GM10847 (cell line): Measurements from ENCODE around the gene HPRT1.

Experiments used
- POLR2A ChIP-seq: IDR thresholded peaks from 2 replicates; pipeline ENCODE4 v1.6.1; 2011; ENCODE audit not compliant: insufficient read length; ENCODE audit errors: extremely low read depth

Gene HPRT1

DNA sequence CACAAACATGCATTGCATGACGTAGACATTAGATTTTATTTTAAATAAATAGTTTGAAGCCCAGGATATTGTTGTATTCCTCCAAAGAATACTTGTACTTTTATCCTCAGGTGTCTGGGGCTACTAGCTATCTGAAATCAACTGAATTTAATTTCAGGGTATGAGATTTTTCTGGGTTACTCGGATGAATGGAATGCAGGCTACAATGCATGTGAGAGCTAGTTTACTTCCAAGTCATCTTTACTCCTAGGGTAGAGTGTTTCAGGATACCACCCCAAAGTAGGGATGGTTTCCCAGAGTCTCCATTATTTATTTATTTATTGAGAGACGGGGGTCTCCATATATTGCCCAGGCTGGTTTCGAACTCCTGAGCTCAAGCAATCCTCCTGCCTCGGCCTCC is 66.4 kb downstream of the HPRT1 start:
- no peak for TF ChIP-seq POLR2A

DNA sequence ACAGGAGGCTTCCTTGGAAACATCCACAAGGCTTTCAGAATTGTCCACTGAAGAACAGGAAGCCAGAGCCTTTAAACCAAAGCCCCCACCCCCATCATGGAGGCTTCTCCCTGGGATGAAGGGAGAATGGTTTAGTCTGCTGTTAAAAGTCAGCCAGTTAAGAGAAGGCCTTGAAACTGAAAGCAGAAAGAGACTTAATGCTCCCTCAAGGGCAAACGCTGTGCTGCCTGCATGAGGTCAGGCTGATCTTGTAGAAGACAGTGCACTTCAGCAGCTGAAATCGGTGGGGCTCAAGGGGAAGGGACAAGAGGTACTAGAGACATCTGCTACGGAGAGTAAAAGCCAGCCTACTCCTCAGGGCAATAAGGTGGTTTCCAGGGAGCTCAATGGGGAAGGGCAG is 69.0 kb downstream of the HPRT1 start:
- no peak for TF ChIP-seq POLR2A

DNA sequence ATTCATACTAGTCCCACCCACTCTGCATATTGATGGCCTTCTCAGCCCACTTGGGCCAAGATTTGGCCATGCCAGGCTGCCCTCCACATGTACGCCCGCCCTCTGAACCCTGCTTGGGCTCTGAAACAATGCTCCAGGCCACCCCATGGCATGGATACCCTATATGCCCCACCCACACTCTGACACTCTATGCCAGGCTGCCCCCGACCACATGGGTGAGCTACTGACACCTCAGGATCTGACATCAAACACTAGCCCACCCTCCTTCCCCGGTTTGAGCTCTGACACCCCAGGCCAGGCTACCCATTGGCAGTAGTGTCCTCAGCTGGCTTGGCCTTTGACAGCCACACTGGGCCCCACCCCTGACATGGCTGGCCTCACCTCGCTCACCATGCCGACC is 69.5 kb downstream of the HPRT1 start:
- no peak for TF ChIP-seq POLR2A

DNA sequence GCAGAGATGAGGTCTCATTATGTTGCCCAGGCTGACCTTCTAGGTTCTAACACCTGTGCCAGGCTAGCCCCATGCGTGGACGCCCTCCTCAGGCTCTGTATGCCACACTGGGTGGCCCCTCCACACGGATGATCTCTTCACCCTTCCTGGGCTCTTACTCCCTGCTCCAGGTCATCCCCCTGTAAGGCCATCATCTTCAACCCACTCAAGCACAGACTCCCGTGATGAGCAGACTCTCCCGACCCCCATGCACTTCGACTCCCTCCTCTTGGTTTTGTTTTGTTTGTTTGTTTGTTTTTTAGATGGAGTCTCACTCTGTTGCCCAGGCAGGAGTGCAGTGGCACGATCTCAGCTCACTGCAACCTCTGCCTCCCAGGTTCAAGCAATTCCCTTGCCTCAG is 70.9 kb downstream of the HPRT1 start:
- TF ChIP-seq POLR2A = no peak

DNA sequence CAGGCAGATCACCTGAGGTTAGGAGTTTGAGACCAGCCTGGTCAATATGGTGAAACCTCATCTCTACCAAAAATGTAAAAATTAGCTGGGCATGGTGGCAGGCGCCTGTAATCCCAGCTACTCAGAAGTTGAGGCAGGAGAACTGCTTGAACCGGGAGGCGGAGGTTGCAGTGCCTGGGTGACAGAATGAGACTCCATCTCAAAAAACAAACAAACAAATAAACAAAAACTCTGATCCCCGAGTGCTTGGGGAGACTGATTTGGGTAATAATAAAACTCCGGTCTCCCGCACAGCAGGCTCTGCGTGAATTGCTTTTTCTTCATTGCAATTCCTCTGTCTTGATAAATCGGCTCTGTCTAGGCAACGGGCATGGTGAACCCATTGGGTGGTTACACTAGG is 73.4 kb downstream of the HPRT1 start:
- no peak for TF ChIP-seq POLR2A

DNA sequence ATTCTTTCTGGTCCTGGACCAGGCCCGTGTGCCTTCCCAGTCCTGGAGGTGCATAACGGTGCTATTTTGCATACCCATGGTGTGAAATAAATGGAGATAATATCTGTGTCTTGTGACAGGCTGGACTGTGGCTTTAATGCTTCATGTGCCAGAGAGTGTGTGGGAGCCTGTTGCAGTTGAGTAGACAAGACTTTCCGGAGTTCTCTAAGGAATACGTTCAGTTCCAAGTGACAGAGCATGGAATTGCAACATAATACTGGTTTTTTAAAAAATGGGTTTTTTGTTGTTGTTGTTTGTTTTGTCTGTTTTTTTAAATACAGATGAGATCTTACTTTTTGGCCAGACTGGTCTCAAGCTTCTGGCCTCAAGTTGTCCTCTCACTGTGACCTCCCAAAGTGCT is 74.0 kb downstream of the HPRT1 start:
- TF ChIP-seq POLR2A = no peak

DNA sequence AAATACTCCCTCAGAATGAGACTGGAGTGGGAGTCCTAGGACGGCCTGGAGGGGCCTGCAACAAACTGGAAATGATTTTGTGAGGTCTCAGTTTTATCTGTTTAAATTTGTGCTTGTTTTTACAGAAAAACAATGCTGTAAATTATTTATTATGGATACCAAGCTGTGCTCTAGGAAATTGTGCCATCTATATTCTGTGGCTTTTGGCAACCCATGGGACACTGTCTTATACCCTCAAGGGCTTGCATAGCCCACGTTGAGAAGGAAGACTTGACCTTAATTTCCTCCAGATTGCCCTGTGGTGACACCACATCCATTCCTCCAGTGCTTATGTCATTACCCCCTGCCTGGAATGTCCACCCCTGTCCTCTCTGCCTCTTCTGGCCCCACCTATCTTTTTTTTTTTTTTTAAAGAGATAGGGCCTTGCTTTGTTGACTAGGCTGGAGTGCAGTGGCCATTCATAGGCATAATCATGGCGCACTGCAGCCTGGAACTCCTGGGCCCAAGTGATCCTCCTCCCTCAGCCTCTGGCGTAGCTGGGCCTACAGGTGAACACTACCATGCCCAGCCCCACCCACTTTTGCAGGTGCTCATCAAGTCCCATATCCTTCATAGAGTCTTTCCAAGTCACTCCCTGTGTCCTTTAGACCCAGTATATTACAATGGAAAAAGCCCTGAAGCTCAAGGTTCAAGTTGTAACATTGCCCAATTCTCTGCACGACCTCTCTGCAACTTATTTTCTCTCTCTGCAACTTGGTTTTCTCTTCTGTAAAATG is 77.4 kb downstream of the HPRT1 start:
- TF ChIP-seq POLR2A = no peak

DNA sequence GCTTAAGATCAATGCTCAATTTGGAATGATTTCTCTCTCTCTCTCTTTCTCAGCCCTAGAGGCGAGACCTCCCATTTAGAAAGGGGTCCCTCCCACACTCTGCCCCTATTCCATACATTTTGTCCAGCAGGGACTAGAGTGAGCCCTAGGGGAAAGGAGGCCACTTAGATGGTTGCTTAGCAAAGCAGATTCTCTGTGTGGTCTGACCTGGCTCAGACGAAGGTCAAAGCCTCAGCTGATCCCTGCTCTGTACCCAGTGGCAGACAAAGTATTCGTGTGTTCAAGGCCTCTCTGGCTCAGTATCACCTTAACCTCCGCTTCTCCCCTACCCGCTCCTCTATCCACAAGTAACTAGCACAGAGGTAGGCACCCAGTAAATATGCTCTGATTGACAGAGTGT is 78.4 kb downstream of the HPRT1 start:
- TF ChIP-seq POLR2A = no peak

DNA sequence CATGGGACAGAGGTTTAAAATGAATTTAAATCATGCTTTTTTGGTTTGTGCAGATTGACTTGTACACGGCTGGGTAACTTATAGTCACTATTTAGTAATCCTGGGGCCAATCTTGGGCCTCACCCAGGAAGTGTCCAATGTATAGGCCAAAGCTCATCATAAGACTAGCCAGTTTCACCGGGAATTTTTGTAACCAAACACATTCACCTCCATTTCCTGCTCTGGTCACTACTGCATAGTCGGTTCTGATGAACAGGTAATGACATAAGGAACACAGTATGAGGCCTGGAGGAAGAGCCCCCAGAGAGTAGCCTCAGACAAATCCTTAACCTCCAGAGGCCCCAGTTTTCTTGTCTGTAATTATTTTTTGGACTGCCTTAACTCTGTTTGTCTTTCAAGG is 81.9 kb downstream of the HPRT1 start:
- TF ChIP-seq POLR2A = no peak

DNA sequence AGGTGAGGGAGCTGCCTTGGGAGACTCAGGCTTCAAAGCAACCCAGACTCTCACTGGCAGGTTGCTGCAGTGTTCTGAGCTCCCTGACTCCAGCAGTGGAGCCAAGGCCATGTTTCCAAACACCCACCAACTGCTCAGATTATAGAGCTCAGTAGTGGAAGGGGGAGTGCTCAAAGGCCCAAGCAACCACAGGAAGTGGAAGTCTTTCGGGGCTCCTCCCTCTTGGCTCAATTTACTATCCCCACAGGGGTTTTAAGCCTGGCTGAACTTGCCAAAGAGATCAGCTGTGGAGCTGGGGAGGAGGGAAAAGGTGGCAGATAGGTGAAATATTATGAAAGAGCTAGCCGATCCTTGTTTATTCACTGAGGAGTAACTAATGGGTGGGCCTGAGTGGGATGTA is 82.5 kb downstream of the HPRT1 start:
- TF ChIP-seq POLR2A = no peak

DNA sequence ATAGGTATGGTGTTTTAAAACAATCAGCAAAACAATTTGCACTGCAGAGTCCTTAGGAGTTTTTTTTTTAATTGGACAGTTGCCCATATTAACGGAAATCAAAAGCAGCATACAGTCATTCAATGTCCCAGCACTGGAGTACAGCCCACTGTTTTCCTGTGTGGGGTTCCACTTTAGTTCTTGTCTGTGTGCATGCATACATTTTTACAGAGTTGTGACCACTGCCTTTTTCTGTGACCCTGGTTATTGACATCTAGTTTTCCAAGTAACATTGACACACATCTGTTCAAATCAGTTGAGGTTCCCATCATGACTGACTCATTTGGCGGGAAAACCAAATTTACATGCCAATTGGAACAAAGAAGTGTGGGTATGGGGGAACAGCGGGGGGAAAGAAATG is 83.3 kb downstream of the HPRT1 start:
- no peak for TF ChIP-seq POLR2A

DNA sequence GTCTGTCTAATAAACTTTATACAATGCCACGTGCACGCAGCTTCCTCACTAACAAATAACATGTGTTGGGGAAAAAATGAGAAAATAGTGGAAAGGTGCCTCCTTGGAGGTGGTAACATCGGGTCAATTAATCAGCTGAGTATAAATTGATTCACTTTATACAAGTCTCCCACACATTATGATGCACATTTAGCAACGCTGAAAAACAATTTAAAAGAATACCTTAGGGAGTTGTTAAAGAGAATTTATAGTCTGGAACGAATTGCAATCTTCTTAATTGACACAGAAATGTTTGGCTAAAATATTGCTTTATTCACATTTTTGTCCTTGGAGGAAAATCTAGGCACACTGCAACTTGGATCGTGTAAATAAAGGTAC is 84.2 kb downstream of the HPRT1 start:
- TF ChIP-seq POLR2A = no peak

DNA sequence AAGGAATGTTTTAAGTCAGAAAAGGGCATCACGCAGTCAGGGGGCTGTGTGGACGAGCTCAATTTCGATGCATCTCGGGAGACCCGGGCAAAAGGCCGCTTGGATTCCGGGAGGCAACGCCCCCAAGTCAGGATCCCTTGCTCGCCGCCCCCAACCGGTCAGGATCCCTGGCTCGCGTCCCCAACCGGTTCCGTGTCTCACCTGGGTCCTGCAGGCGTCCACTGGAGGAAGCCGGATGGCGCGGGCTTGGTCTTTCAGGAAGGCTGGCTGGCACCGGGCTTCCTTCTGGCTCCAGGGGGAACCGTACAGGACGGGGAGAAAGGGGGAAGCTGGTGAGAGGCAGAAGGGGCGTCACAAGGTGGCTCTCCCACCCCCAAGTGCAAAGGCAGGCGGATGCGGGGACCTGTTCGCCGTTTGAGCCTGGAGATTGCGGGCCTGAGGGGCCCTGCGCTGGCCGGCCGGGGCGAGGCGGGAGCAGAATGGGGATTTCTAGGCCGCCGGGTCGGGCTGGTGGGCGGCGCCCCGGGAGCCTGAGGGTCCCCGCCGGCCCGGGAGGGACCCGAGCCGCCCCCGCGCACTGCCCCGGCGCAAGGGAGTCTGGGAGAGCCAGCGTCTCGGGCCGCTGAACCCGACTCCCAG is 84.7 kb downstream of the HPRT1 start:
- TF ChIP-seq POLR2A = no peak

DNA sequence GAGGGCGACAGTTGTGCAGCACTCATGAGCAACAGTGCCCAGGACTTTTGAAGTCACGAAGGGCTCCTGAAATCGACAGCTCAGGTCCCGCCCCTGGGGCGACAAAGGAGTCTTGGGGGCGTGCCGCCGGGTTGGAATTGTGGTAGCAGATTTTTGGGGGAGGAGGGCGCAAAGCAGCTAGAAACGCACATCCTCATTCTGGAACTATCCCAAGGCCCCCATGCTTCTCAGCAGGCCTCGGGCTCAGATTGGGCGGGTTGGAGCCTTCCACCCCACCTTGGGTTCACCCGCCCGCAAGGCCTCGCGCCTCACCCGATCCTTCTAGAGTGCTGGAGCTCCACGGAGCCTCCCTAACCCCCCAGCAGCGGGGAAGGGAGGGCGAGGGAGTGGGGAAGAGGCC is 85.5 kb downstream of the HPRT1 start:
- no peak for TF ChIP-seq POLR2A

DNA sequence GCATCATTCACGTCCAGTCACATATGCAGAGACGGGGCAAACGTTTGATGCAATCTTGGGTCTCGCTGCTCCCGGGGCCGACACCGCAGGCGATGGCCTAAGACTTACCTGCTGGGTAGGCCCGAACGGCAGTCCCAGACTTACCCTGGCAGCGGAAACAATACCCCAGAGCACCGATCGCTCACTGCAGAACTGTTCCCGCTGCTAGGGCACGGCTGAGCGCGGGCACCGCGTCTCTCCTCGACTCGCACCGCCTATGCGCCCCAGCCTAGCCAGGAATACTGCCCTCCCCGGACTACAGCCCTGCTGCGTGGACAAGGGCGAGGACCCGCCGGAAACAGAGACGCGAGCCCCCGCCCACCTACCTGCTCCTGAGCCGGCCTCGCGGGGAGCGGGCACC is 86.2 kb downstream of the HPRT1 start:
- TF ChIP-seq POLR2A = no peak

DNA sequence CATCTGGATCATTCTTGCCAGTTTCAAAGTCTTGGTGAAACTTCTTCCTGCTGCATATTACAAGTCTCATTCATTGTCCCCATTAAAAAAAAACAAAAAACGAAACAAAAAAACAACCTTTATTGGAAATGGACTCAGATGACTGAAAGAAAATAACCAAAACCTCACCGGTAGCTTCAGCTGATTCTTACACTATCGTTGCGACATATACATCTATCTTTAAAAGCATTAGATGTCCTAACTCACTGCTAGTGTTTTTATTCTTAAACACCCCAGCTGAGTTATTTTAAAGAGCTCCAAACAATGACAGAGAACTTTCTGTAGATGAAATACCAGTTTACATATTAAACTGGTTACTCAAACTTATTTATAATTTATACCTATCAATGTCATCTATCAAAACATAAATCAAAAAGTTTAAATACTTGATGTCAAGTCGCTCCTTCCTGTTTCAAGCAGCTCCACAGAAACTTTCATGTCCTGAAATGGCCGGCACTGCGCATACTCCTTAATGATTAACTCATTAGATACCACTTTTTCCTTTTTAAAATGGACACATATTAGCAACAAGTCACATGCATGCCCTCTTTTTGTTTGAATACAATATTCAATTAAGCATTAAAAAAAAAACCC is 87.2 kb downstream of the HPRT1 start:
- TF ChIP-seq POLR2A = no peak

DNA sequence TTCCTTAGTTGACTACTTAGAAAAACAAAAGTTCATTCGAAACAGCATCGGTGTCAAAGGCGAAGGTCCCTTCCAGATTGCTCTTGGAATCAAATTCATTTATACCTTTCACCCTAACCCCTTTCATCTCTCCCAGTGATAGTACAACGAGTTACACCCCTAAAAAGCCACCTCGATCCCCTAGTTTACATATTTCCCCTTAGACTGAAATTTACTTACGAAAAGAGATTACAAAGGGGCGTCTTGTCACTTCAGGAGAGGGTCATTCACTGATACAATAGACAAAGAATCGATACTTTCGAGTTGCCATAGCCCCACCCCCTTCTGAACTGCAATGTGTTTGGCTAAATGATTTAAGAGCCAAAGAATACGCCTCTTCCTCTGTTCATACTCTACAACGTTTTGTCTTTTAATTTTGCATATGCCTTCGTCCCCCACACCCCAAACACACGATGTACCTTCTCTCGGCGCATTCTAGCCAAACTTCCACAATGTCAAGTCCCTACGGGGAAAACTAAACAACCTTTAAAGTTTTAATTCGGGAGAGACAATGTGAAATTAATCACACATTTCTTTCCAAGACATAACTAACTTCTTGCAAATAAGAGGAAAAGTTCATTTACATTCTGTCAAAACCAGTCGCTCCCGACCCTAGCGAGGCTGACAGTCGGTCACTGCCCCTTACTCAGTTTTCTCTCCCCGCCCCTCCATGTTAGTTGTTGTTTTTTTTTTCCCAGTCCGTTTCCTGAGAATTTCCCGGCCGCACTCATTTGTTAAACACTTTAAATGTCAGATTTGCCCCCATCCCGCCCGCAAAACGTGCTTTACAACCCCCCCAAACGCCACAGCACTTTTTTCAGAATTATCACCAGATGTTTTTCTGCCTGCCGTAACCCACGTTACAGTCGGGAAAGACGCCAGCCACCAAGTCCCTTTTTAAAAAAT is 88.6 kb downstream of the HPRT1 start:
- no peak for TF ChIP-seq POLR2A
